WTC11 (cell line): Measurements from ENCODE around the gene AFF3.

Experiments
- IRF2 ChIP-seq: sonication (generic); formaldehyde crosslinking; IDR thresholded peaks from 2 replicates; pipeline ENCODE4 v1.8.0; 2022; ENCODE audit warnings: low read depth, missing genetic modification reagents, borderline replicate concordance
- NR2C2 ChIP-seq: sonication (generic); formaldehyde crosslinking; IDR thresholded peaks from 2 replicates; pipeline ENCODE4 v1.8.0; 2022; ENCODE audit warnings: mild to moderate bottlenecking, missing genetic modification reagents
- SMAD3 ChIP-seq: sonication (generic); formaldehyde crosslinking; IDR thresholded peaks from 2 replicates; pipeline ENCODE4 v1.8.0; 2022; ENCODE audit warnings: missing genetic modification reagents, mild to moderate bottlenecking, borderline replicate concordance
- ZBTB21 ChIP-seq: sonication (generic); formaldehyde crosslinking; IDR thresholded peaks from 2 replicates; pipeline ENCODE4 v1.8.1; 2023; ENCODE audit warnings: mild to moderate bottlenecking, missing genetic modification reagents, borderline replicate concordance
- ZNF138 ChIP-seq: sonication (generic); formaldehyde crosslinking; conservative IDR thresholded peaks from 2 replicates; pipeline ENCODE4 v1.8.1; 2022; ENCODE audit warnings: mild to moderate bottlenecking, moderate library complexity, missing genetic modification reagents
- TF ChIP-seq, protein P1 (sequence below): fragments of 200-600 bp; IDR thresholded peaks from 2 replicates; pipeline ENCODE4 v1.8.0; 2022; ENCODE audit warnings: antibody characterized with exemption
- TF ChIP-seq, protein P2 (sequence below): sonication (generic); formaldehyde crosslinking; IDR thresholded peaks from 2 replicates; pipeline ENCODE4 v1.8.0; 2022; ENCODE audit warnings: mild to moderate bottlenecking, missing genetic modification reagents
- TF ChIP-seq, protein P3 (sequence below): sonication (generic); formaldehyde crosslinking; IDR thresholded peaks from 2 replicates; pipeline ENCODE4 v1.8.1; 2022; ENCODE audit warnings: low read depth, mild to moderate bottlenecking, moderate library complexity, missing genetic modification reagents, borderline replicate concordance

DNA sequence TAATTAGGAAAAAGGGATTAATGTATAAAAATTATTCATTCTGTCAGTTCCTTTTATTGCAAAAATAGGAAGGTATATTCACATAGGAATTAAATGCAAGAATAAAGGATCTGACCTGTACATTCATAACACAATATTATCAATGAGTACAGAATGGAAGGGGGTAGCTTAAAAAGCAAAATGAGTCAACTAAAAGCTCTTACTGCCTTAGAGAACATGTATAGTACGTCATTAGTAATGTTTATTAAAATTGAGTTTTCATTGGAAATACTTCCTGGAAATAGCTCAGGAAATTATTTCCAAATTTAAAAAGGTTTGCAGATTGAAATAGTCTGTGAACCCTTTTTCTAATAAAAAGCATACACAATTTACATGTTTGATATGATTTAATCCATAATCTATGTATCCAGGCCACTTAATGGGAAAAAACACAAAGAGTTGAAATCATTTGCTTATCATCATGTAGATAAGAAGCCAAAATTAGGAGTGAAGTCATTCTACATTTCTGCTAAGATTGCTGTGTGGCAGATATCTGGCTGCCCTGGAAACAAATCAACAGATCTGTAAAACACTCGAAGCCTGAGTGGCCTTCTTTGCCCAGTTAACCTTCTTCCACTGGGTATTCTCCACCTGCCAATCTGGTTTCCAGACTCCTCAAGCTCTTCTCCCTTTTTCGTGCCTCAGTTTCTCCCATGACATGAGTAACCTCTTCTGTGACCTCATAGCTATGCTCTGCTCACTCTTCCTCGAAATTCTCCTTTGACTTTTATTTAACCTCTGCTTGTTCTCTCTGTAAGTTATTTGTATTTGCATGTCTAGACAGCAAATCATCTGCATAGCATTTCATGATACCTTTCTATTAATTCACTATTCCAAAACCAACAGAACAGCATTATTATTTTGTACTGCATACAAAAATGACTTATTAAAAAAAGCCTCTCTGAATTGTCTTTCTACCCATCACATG lies 471.3 kb downstream of the AFF3 start:
- TF ChIP-seq ZBTB21 (CRISPR knock-in tag) (no peak), NR2C2 (CRISPR knock-in tag) (no peak), IRF2 (CRISPR knock-in tag) (no peak), SMAD3 (CRISPR knock-in tag) (no peak), ZNF138 (CRISPR knock-in tag) (no peak)
- TF ChIP-seq, protein P1, sequence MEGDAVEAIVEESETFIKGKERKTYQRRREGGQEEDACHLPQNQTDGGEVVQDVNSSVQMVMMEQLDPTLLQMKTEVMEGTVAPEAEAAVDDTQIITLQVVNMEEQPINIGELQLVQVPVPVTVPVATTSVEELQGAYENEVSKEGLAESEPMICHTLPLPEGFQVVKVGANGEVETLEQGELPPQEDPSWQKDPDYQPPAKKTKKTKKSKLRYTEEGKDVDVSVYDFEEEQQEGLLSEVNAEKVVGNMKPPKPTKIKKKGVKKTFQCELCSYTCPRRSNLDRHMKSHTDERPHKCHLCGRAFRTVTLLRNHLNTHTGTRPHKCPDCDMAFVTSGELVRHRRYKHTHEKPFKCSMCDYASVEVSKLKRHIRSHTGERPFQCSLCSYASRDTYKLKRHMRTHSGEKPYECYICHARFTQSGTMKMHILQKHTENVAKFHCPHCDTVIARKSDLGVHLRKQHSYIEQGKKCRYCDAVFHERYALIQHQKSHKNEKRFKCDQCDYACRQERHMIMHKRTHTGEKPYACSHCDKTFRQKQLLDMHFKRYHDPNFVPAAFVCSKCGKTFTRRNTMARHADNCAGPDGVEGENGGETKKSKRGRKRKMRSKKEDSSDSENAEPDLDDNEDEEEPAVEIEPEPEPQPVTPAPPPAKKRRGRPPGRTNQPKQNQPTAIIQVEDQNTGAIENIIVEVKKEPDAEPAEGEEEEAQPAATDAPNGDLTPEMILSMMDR = no peak
- TF ChIP-seq, protein P2, sequence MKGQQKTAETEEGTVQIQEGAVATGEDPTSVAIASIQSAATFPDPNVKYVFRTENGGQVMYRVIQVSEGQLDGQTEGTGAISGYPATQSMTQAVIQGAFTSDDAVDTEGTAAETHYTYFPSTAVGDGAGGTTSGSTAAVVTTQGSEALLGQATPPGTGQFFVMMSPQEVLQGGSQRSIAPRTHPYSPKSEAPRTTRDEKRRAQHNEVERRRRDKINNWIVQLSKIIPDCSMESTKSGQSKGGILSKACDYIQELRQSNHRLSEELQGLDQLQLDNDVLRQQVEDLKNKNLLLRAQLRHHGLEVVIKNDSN (CRISPR knock-in tag) = no peak
- TF ChIP-seq, protein P3, sequence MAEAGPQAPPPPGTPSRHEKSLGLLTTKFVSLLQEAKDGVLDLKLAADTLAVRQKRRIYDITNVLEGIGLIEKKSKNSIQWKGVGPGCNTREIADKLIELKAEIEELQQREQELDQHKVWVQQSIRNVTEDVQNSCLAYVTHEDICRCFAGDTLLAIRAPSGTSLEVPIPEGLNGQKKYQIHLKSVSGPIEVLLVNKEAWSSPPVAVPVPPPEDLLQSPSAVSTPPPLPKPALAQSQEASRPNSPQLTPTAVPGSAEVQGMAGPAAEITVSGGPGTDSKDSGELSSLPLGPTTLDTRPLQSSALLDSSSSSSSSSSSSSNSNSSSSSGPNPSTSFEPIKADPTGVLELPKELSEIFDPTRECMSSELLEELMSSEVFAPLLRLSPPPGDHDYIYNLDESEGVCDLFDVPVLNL = no peak
